ENCODE measurements around the gene MED9.

MED9 gene

GRCh38 chr17:17505151-17505550, 28.4 kb downstream of the MED9 start:
- no peak for DNase-seq (ENCODE audit: low read depth)
- no peak overlapping the region for H3K4me3 ChIP-seq (replicated peaks; ENCODE audit: low read depth, low read length)
- TF ChIP-seq CTCF (IDR thresholded peaks at IDR 0.05; ENCODE audit: low read length, missing control alignments) = no peak

DNA sequence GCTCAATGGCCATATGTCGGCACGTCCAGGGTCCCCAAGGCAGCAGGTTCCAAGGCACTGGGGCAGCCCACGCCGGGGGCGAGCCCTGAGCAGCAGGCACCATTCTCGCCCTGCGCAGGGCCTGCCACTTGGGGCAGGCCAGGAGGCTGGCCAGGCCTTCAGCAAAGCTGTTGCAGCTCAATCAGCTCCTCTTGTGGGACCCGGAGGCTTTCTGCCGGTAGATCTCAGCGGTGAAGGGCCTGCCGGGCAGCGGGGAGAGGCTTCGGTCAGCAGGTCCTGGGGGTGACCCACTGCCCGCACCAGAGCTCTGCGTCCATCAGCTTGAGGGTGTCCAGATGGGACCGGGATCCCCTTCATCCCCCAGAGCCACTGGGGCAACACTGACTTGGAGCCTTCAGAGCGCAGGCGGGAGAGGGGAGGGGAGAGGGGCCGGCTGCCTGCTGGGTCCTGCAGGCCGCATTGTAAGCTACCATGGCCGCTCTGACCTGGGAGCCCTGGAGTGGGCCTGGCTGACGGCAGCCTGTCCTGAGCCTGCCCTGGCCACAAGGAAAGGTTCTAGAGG, 28.9 kb downstream of the MED9 start:
- no peak overlapping the region for H3K4me3 ChIP-seq (replicated peaks; ENCODE audit: low read depth, low read length)
- DNase-seq (ENCODE audit: low read depth) = no peak
- TF ChIP-seq CTCF (IDR thresholded peaks at IDR 0.05; ENCODE audit: low read length, missing control alignments) = no peak

GRCh38 chr17:17506181-17506741, 29.5 kb downstream of the MED9 start:
- H3K4me3 ChIP-seq (replicated peaks; ENCODE audit: low read depth, low read length) = no peak overlapping the region
- DNase-seq (ENCODE audit: low read depth) = no peak
- TF ChIP-seq CTCF (IDR thresholded peaks at IDR 0.05; ENCODE audit: low read length, missing control alignments) = no peak

DNA sequence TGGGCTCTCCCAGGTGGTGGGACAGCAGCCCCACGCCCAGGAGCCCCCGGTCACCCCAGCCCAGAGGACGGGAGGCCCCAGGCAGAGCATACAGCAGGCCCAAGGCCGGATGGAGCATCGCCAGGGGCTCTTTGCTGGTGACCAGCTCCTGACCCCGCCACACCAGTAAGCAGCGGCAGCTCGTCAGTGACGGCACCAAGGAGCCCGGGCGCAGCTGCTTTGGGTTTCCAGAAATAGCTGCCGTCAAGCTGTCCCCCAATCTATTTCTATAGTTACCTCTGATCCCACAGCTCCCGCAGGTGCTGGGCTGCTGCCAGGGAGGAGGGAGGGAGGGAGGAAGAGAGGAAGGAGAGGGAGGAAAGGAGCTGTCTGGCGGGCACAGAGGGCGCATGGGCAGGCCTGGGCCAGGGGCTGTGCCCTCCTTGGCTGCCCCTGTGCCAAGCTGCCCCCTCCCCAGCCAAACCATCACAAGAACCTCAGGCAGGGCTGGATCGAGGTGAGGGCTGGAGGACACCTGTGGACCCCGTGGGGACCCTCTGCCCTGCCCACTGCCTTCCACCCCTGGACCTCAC, 30.2 kb downstream of the MED9 start:
- TF ChIP-seq CTCF (IDR thresholded peaks at IDR 0.05; ENCODE audit: low read length, missing control alignments) = no peak
- no peak overlapping the region for H3K4me3 ChIP-seq (replicated peaks; ENCODE audit: low read depth, low read length)
- no peak for DNase-seq (ENCODE audit: low read depth)

- TF ChIP-seq CTCF (IDR thresholded peaks at IDR 0.05; ENCODE audit: low read length, missing control alignments) = no peak
Measured at GRCh38 chr17:17507465-17508011, 30.7 kb downstream of the MED9 start.

GRCh38 chr17:17508019-17508535, 31.3 kb downstream of the MED9 start:
- no peak for DNase-seq (ENCODE audit: low read depth)
- no peak for TF ChIP-seq CTCF (IDR thresholded peaks at IDR 0.05; ENCODE audit: low read length, missing control alignments)

More at GRCh38 chr17:17507465-17508011, 30.7 kb downstream of the MED9 start:
- H3K4me3 ChIP-seq (replicated peaks; ENCODE audit: low read depth, low read length) = no peak overlapping the region
- no peak for DNase-seq (ENCODE audit: low read depth)

More at GRCh38 chr17:17508019-17508535, 31.3 kb downstream of the MED9 start:
- no peak overlapping the region for H3K4me3 ChIP-seq (replicated peaks; ENCODE audit: low read depth, low read length)

Data from fibroblast of pulmonary artery (primary cell).